Measurements from ENCODE around the gene MT1B.
A peak's percentile ranks its signal among the peaks of the same experiment; 100 is the strongest.

MT1B gene

DNA sequence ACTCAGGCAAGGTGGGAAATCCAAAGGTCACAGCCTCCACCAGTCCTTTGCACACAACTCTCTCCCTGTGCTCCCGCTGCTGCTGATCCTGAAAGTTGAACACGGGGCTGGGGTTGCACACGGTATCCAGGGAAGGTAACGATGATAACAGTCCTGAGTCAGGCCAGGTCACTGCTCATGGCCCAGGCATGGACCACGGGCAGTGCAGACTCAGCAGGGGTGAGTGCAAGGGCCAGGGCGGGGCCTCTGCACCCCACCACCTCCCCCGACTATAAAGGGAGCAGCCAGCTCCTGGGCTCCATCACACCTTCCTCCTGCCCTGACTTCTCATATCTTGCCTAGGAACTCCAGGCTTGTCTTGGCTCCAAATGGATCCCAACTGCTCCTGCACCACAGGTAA, at the start of gene MT1B:
MT1B (plus strand) TSS at position 301 of the 400 bp plus-strand sequence; CDS start at position 369, 68 bp downstream.
- H3K4me3 ChIP-seq (ENCODE audit: low read length), result no peak within 1 kb of the TSS
- DNase-seq (ENCODE audit: low read depth), result no peak
- TF ChIP-seq, protein P1, sequence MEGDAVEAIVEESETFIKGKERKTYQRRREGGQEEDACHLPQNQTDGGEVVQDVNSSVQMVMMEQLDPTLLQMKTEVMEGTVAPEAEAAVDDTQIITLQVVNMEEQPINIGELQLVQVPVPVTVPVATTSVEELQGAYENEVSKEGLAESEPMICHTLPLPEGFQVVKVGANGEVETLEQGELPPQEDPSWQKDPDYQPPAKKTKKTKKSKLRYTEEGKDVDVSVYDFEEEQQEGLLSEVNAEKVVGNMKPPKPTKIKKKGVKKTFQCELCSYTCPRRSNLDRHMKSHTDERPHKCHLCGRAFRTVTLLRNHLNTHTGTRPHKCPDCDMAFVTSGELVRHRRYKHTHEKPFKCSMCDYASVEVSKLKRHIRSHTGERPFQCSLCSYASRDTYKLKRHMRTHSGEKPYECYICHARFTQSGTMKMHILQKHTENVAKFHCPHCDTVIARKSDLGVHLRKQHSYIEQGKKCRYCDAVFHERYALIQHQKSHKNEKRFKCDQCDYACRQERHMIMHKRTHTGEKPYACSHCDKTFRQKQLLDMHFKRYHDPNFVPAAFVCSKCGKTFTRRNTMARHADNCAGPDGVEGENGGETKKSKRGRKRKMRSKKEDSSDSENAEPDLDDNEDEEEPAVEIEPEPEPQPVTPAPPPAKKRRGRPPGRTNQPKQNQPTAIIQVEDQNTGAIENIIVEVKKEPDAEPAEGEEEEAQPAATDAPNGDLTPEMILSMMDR (conservative IDR thresholded peaks at IDR 0.05; ENCODE audit: low read length), result no peak

DNA sequence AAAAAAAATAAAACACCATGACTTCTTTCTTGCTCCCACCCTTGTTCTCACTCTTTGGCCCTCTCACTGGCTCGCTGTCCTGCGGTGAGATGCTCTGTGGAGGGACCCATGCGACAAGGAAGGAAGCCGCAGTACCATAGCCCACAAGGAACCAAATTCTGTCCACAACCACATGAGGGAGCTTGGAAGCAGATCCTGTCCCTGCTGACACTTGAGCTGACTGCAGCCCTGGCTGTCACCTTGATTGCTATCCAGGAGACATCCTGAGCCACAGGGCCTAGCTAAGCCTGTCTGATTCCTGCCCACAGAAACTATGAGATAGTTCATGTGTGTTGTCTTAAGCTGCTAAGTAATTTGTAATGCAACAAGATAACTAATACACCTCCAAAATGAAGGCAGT, 48.1 kb upstream of the MT1B start:
- TF ChIP-seq, protein P1 (conservative IDR thresholded peaks at IDR 0.05; ENCODE audit: low read length), result peak; percentile 50
- DNase-seq (ENCODE audit: low read depth), result peak; percentile 38
- H3K4me3 ChIP-seq (ENCODE audit: low read length), result no peak overlapping the region

DNA sequence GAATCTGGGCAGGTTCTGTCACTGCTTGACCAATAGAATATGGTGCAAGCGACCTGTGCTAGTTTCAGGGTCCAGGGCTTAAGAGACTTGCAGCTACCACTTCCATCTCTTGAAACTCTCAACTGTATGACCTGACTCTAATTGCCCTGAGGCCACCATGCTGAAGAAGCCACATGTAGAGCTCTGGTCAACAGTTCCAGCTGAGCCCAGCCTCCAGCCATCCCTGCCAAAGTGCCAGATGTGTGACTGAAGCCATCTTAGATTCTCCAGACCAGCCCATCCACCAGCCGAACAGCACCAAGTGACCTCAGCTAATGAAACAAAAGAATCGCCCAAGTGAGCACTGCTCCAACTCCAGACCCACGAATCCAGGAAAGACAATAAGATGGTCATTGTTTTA, 46.7 kb upstream of the MT1B start:
- no peak overlapping the region for H3K4me3 ChIP-seq (ENCODE audit: low read length)
- DNase-seq (ENCODE audit: low read depth), result no peak
- TF ChIP-seq, protein P1 (conservative IDR thresholded peaks at IDR 0.05; ENCODE audit: low read length), result no peak

DNA sequence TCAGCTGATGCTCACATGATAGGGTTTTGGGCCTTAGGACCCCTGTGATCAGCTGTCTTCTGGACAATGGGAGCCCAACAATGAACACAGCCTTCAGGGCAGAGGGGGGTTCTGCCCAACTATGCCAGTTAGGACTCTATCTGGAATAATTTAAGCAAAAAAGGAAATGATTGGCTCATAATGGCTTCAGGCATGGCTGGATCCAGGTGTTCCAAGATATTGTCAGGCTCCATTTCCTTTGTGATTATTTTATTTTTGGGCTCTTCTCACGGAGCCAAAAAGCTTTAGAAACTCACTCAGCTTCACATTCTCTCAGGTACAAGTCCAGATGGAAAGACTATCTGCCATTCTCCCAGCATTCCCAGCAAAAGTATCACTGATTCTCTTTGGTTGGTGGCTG, 46.2 kb upstream of the MT1B start:
- no peak overlapping the region for H3K4me3 ChIP-seq (ENCODE audit: low read length)
- TF ChIP-seq, protein P1 (conservative IDR thresholded peaks at IDR 0.05; ENCODE audit: low read length), result no peak
- no peak for DNase-seq (ENCODE audit: low read depth)

DNA sequence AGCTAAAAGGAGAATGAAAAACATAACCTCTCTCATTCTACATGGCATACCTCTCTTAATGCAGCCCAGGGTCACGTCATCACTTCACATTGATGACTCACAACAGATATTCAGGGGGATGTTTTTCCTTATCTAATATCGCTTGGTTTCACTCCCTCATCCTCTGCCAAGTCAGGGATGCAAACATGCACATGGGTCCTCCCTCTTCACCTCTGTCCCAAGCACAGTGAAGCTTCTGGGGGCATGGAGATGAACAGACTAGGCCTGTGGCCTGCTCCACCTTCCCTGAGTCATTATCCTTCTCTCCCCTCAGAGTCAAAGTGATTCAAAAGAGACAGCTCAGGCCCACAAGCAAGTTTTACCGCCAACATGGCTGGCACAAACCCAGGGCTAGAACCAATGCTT, 45.6 kb upstream of the MT1B start:
- TF ChIP-seq, protein P1 (conservative IDR thresholded peaks at IDR 0.05; ENCODE audit: low read length), result no peak
- DNase-seq (ENCODE audit: low read depth), result no peak
- no peak overlapping the region for H3K4me3 ChIP-seq (ENCODE audit: low read length)

DNA sequence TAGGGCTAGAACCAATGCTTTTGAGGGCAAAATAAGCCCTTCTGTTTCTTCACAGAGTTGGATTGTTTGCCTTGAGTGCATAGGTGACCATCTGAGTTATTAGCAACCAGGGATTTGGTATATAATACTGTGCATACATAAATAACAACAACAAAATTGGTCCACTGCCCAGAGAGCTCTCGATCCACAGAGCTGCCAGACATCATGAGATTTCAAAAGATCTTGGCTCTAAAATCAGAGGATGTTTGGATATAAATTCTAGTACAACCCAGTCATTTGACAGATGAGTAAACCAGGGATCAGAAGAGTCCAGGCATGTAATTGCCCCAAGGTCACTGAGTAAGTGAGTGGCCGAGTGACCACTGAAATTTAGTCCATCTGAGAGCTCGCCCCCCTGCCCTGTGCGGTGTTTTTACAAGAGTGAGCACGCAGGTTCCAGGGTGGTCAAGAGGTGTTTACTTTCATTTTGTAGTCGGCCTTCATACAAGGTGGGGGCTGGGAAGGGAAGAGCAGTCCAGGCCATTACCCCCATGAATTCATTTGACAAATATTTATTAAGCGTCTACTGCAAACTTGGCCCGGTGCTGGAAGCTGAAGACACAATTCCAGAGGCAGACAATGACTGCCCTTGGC, 45.1 kb upstream of the MT1B start:
- TF ChIP-seq, protein P1 (conservative IDR thresholded peaks at IDR 0.05; ENCODE audit: low read length), result no peak
- H3K4me3 ChIP-seq (ENCODE audit: low read length), result peak overlapping the region; percentile 52
- peak; percentile 87 for DNase-seq (ENCODE audit: low read depth)

DNA sequence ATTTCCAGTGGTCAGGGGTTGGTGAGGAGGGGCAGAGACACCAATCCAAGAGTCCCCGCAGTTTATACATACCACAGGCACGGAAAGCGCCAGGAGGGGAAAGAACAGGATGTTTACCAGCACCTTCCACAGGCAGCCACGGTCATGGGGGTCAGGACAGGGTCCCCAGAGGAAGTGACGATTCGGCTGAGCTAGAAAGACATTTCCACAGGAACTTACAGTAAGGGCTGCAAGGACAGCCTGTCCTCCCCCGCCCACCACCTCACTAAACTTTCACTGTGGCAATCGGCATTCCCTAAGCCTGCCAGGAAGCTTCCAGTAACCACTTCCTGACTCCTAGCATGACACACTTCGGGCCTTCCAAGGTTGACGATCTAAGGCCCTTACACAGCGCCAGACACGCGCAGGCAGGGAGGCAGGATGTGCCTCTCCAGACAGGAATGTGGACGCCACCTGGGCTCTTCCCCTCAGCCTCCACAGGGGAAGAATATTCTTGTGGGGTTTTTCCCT, 44.5 kb upstream of the MT1B start:
- peak; percentile 99 for DNase-seq (ENCODE audit: low read depth)
- H3K4me3 ChIP-seq (ENCODE audit: low read length), result peak overlapping the region; percentile 55

More for the DNA sequence above, 44.5 kb upstream of the MT1B start:
- TF ChIP-seq, protein P1 (conservative IDR thresholded peaks at IDR 0.05; ENCODE audit: low read length), result no peak

Data from AG10803 (cell line).